Measurements from ENCODE around the gene PAX7.

- no peak for TF ChIP-seq CTCF (IDR thresholded peaks at IDR 0.05)
- no peak for TF ChIP-seq POLR2A (IDR thresholded peaks at IDR 0.05)
Observed at GRCh38 chr1:18787825-18788385, 157.3 kb downstream of the PAX7 start.
